EL (cell line): ENCODE data around the gene GNAS.
"Not testable (repeated sequence)": the region's sequence is repeated elsewhere in the genome, so short reads cannot be mapped to it uniquely, and the experiment has no call there.

Experiments
- DNase-seq: peaks from one replicate; pipeline ENCODE4 v3.0.0-alpha.2; 2016

GNAS gene

GRCh38 chr20:58828804-58829203, 23.7 kb upstream of the GNAS start:
- not testable (repeated sequence) for DNase-seq

GRCh38 chr20:58829531-58829941, 23.0 kb upstream of the GNAS start:
- no peak for DNase-seq

GRCh38 chr20:58832457-58832856, 20.1 kb upstream of the GNAS start:
- DNase-seq = peak; percentile 36

- DNase-seq = peak; percentile 23
Observed at GRCh38 chr20:58833921-58834320, 18.6 kb upstream of the GNAS start.

- no peak for DNase-seq
Observed at GRCh38 chr20:58835231-58835630, 17.3 kb upstream of the GNAS start.

GRCh38 chr20:58836616-58837204, 15.8 kb upstream of the GNAS start:
- no peak for DNase-seq

- no peak for DNase-seq
Observed at GRCh38 chr20:58837717-58838116, 14.8 kb upstream of the GNAS start.

- DNase-seq = no peak
Observed at GRCh38 chr20:58838174-58838573, 14.3 kb upstream of the GNAS start.

GRCh38 chr20:58839474-58839874, 13.0 kb upstream of the GNAS start:
- peak; percentile 28 for DNase-seq

GRCh38 chr20:58839991-58840747, 12.3 kb upstream of the GNAS start:
- DNase-seq = no peak

GRCh38 chr20:58840816-58841538, 11.5 kb upstream of the GNAS start:
- DNase-seq = no peak

GRCh38 chr20:58841539-58842264, 10.8 kb upstream of the GNAS start:
- no peak for DNase-seq

GRCh38 chr20:58842276-58842675, 10.2 kb upstream of the GNAS start:
- no peak for DNase-seq

GRCh38 chr20:58843128-58843556, 9.4 kb upstream of the GNAS start:
- DNase-seq = no peak

GRCh38 chr20:58845706-58846105, 6.8 kb upstream of the GNAS start:
- DNase-seq = no peak

- DNase-seq = no peak
Observed at GRCh38 chr20:58847463-58847862, 5.1 kb upstream of the GNAS start.

GRCh38 chr20:58850693-58851174, 1.8 kb upstream of the GNAS start, which contains the start of gene GNAS-AS1:
GNAS-AS1 (minus strand) TSS chr20:58850902.
- peak; percentile 90 for DNase-seq

- no peak for DNase-seq
Observed at GRCh38 chr20:58851221-58851968, 1.1 kb upstream of the GNAS start.

GRCh38 chr20:58851969-58852458, 502 bp upstream of the GNAS start:
- DNase-seq = no peak

GRCh38 chr20:58853466-58853865, 950 bp downstream of the GNAS start:
- no peak for DNase-seq

GRCh38 chr20:58853976-58854637, 1.6 kb downstream of the GNAS start:
- no peak for DNase-seq
